GM11168 (cell line): Measurements from ENCODE around the gene SCAP.

Experiments
- in situ Hi-C: fragments of 300-500 bp; cut with MboI; formaldehyde crosslinking; loops from one replicate; pipeline ENCODE4 v1.12.0; 2022; ENCODE audit warnings: low sequenced_read_pairs; ENCODE audit not compliant: unreplicated experiment

The SCAP gene

DNA sequence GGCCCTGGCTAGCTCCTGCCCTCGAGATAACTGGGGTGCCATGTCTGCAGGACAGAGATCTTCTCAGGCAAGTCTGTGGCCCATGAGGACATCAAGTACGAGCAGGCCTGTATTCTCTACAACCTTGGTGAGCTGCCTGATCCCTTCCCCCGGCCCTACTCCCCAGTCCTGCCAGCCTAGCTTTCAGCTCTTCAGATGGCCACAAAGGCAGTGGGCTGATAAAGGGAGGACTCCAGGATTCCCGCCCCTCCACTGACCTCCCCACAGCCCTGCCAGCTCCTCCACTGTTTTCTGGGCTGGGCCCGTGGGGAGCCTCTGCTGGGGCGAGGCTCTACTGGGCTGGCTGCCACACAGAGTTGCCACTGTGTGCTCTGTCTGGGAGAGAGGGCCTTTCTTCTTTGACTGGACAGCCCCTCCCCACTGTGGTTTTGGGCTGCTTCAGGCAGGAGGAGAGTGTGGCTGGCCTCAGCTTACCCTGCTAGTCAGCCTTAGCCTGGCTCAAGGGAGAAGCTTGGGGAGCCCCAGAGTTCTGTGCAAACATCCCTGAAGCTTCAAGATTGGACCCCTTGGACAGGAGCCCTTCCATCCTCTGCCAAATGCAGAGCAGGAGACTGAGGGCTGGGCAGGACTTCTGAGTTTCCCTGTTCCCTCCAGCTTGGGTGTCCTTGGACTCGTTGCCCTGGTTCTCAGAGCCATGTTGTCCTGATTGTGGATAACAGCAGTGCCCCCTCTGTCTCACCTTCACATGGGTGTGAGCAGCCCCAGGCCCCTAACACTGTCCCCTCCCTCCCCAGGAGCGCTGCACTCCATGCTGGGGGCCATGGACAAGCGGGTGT, 70.6 kb downstream of the SCAP start:
- in situ Hi-C loops, result no loop called here

DNA sequence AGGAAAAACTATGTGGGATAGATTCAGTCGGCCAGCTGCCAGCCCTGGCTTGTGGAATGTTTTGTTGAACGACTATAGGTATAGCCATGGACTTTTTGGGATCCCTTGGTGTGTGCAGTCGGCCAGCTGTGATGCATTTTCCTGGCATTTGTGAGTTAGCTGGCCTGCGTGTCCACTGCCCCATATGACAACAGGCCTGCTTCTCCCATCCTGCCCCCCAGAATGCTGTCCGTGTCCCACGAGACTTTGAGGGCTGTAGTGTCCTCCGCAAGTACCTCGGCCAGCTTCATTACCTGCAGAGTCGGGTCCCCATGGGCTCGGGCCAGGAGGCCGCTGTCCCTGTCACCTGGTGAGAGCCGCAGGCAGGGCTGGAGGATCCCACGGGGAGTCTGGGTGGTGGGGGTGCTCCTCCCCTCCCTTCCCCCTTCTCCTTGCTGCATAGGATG, 71.3 kb downstream of the SCAP start:
- in situ Hi-C loops, result no loop called here

GRCh38 chr3:47399531-47400270, 76.0 kb downstream of the SCAP start:
- in situ Hi-C loops, result no loop called here

GRCh38 chr3:47399016-47399415, 76.7 kb downstream of the SCAP start:
- in situ Hi-C loops, result no loop called here

DNA sequence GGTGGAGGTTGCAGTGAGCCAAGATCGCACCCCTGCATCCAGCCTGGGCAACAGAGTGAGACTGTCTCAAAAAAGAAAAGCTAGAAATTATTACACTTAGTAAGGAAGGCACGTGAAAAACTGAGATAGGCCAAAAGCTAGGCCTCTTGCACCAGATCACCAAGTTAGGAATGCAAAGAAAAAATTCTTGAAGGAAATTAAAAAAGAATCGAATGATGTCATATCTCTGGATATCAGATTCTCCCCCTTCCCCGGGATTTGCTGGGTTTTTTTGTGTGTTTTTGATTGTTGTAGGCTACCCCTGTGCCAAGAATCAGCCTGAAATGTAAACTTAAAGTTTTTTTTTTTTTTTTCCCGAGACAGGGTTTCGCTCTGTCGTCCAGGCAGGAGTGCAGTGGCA, 77.5 kb downstream of the SCAP start:
- in situ Hi-C loops, result no loop called here

DNA sequence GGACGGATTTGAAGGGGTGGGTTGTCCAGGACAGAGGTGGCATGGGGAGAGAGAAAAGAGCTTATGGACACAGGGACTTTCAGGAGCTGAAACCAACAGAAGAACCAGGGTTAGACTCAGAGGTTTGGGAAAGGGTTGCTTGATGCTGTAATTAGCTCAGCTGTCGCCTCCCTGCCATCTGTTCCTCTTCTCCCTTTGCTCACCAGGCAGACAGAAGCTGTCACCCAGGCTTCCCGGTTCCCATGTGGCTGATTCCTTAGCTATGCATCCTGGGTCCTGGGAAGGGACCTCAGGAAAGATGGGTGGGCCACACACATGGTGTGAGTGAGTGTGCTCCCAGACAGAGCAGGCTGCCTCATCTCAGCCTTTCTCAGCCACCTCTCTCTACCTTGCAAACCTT, 80.9 kb downstream of the SCAP start:
- in situ Hi-C loops, result no loop called here

DNA sequence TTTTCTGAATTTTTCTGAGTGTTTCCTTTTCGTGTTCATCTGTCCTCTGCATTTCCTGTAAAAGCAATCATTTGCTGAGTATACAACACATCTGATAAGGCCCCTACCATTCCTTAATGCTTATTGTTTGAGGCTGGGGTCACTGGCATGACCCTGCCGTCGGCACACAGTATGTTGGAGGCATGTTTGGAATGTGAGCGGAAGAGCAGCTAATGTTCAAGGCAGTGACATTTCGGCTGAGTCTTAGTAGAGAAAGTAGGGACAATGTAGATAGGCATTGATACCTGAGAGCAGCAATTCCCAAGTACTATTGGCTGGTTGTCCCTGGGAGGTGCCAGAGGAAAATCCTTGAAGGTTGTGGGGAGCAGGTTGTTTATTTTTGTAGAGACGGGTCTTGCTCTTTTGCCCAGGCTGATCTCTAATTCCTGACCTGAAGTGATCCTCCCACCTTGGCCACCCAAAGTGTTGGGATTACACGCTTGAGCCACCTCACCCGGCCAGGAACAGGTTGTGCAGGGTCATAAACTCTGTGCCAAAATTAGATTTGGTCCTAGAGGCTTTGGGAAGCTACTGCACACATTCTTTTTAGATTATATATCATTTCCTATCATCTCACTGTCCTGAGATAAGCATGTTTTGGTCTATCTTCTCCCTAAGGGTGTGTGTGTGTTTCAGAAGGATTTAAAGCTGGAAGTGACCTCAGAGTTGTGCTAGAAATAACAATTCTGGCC, 81.4 kb downstream of the SCAP start:
- in situ Hi-C loops, result no loop called here

- in situ Hi-C loops, result no loop called here
Measured at GRCh38 chr3:47392933-47393332, 82.8 kb downstream of the SCAP start.

- in situ Hi-C loops, result no loop called here
Measured at GRCh38 chr3:47385796-47386195, 89.9 kb downstream of the SCAP start.

DNA sequence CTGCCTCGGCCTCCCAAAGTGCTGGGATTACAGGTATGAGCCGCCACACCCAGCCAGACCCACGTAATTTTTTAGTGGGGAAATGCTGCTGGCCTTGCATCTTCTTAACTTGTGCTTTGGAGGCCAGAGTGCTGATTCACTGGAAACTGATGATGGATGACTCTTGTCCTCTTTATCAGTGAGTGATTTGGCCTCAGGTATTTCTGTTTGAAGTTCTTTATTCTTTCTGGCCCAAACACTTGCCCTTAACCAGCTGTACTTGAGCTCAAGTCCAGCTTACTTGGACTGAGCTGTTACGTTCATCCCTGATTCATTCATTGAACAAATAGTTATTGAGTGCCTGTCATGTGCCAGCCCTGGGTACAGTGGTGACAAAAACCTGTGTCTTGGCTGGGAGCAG, 90.7 kb downstream of the SCAP start:
- in situ Hi-C loops, result no loop called here

DNA sequence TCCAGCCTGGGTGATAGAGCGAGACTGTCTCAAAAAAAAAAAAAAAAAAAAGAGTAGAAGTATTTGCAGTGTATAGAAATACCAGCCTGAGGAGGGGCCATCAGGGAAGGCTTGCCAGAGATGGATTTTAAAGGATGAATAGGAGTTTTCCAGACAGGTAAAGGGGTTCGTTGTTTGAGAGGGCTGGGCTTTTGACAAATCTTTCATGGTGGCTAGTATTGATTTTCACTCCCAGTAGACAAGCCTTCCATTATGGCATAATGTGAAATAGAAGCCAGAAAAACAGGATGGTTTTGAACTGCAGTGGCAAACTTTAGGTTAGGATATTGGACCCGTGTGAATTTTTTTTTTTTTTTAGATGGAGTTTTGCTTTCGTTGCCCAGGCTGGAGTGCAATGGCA, 91.3 kb downstream of the SCAP start:
- in situ Hi-C loops, result no loop called here

GRCh38 chr3:47381317-47382157, 94.2 kb downstream of the SCAP start:
- in situ Hi-C loops, result no loop called here

DNA sequence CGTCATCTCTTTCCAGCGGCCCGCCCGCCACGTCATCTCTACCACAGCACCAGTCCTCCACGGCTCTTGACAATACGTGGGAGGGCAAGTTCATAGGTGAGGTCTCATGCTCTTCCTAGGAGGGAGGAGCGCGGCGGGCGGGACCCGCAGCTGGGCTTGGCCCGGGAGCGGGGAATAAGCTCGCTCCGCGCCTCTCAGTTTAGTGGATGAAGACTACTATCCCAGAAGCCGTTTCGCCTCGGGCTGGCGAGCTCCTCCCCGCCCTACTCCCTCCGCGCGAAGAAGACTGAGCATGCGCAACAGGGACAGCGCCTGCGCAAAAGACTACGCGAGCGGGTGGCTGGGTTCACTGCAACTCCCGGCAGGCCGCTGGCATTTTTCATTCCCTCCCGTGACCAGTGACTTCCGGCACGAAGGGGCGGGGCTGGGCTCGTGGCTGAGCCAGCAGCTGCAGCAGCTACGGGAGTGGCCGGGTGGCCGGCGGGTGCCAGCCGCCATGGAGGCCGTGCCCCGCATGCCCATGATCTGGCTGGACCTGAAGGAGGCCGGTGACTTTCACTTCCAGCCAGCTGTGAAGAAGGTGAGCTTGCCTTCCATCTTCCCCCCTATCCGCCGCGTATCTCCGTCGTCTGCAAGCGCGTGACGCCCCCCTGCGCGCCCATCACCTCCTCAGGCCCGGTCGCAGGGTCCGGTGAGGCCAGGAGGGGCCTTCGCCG, 95.0 kb downstream of the SCAP start, which contains the start of gene PTPN23:
Gene PTPN23, plus strand, starts transcription at position 421 of the 716 bp plus-strand sequence. Its CDS starts 76 bp downstream, at position 497.
- in situ Hi-C loops, result no loop called here

DNA sequence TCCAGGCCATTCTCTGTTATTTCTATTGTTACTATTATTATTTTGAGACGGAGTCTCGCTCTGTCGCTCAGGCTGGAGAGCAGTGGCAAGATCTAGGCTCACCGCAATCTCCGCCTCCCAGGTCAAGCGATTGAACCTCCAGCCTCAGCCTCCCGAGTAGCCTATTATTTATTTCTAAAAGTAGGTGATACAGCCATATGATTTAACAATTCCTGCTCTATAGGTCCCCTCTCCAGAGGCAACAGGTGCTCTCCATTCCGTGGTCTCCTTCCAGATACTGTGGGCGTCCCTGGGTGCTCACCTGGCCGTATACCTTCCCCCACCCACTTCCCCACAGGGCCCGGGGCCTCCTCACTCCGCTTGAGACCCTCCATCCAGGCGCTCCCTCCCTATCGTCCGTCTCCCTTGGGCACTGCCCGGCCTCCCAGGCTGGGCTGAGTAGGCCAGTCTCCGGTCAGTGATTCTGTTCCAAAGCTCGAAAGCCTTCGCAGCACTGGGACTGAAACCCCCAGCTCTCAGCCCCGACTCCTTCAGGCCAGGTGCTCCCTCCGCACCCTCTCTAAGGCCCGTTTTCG, 95.6 kb downstream of the SCAP start:
- in situ Hi-C loops, result no loop called here

DNA sequence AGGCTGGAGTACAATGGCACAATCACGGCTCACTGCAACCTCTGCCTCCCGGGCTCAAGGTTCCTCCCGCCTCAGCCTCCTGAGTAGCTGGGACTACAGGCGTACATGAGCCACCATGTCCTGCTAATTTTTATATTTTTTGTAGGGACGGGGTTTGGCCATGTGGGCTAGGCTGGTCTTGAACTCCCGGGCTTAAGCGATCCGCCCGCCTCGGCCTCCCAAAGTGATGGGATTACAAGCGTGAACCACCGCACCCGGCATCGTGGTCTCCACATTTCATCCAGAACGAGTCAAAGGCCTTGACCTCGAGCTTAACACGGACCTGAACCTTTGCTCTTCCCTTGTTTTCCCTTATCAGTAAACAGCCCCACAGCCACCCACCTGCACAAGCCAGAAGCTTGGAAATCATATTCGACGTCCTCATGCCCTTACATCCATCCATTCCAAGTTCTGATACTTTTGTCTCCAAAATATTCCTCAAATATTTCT, 96.3 kb downstream of the SCAP start:
- in situ Hi-C loops, result no loop called here

DNA sequence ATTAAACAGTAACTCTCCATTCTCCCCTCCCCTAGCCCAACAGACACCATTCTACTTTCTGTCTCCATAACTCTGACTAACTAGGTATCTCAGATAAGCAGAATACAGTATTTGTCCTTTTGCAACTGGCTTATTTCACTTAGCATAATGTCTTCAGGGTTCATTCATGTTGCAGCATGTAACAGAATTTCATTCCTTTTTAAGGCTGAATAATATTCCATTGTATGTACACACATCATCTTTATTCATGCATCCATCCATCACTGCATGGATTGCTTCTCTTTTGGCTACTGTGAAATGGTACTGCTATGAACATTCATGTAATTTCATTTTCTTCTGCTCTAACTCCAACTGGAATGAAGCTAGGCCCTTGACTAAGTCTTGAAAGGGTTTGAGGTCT, 96.9 kb downstream of the SCAP start:
- in situ Hi-C loops, result no loop called here

DNA sequence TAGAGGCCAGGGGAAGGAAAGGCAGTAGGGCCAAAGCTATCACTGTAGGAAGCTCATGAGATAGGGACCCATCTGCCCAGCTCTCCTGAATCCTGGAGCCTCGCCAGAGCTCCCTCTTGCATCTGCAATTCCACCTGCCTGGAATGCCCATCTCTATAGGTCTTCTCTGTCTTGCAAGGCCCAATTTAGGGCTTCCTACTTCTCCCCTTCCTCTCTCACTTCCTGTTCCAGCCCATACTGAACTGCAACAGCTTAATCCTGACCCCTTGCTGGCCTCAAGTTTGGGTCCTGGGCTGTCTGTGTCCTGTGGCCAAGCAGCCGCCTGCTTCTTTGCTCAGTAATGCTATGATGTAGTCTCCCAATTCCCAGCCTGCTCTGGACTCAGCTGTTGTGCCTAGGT, 98.6 kb downstream of the SCAP start:
- in situ Hi-C loops, result no loop called here

DNA sequence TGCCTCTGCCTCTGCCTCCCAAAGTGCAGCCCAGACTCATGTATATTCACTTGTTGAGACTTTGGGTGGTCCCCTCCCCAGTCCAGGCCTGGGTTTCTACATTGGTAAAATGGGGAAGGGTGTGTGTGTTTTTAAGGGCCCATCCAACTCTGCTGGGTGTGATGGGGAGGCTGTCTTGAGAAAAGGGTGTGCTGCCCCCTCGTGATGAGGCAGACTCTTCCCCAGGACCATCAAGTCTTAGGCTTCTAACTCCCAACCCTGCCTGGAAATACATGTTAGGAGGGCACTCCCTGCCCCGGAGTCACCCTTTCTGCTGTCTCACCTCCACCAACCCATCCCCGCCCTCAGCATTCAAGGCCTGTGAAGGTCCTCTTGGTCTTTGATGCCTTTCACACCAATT, 99.3 kb downstream of the SCAP start:
- in situ Hi-C loops, result no loop called here

DNA sequence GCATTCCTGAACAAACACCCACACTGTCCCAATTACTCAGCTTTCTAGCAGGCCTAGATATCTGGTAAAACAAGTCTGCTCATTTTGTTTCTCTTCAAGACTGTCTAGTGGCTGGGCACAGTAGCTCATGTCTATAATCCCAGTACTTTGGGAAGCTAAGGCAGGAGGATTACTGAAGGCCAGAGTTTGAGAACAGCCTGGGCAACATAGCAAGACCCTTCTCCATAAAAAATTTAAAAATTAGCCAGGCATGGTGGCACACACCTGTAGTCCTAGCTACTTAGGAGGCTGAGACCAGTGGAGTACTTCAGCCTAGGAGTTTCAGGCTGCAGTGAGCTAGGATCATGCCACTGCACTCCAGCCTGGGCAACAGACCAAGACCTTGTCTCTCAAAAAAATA, 101.2 kb downstream of the SCAP start:
- in situ Hi-C loops, result loop anchor here (25.0 kb wide), 1 partner anchor 662 kb away; the partner anchor contains the start of genes PRSS50 and TMIE
